GM19467 (cell line): ENCODE data around the gene TMEM38A.

Experiments used
- ATAC-seq: cut with Tn5 transposase; IDR thresholded peaks from one replicate; pipeline ENCODE4 v1.9.1; 2021; ENCODE audit warnings: mild to moderate bottlenecking, moderate library complexity; ENCODE audit not compliant: unreplicated experiment

The TMEM38A gene

DNA sequence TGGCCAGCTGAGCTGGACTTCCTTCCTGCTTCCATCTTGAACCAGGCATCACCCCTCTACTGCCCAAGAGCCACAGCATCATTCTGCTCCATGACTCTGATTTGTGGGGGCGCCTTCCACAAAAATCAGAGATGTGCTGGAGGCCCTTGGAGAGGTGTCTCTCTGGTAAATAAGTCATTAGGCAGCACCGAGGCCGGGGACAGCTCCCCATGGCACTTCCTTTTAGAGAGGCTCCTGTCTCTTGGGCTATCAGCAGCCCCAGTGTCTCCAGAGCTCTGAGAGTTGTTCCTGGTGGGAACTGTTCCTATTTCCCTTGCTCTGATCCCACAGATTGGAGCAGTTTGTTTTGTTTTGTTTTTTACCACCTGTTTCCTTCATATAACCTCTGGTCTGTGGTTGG lies 78.6 kb downstream of the TMEM38A start:
- ATAC-seq = no peak
